Prostate gland (tissue), 2 donors: ENCODE results near the gene BRINP1.
A peak's percentile ranks its signal among the peaks of the same experiment; 100 is the strongest.

ENCODE experiments used
- POLR2A ChIP-seq: fragments of 450-650 bp; IDR thresholded peaks from one replicate; pipeline ENCODE4 v1.6.1; 2016; ENCODE audit warnings: antibody characterized with exemption, mild to moderate bottlenecking
- POLR2AphosphoS5 ChIP-seq: sonication (generic); formaldehyde crosslinking; IDR thresholded peaks from one replicate; pipeline ENCODE4 v1.6.1; 2017; ENCODE audit warnings: antibody characterized with exemption
- TF ChIP-seq, protein P1 (sequence below), 4 experiments: fragments of 200-600 bp in 2 of 4; fragments of 450-650 bp in 2 of 4; sonication (generic) in 2 of 4; IDR thresholded peaks; 1 replicate in 3 of 4; 2 replicates in 1 of 4; pipeline ENCODE4 v1.5.1; 2016 to 2019; ENCODE audit warnings: antibody characterized with exemption in 4 of 4, mild to moderate bottlenecking in 2 of 4, moderate library complexity in 2 of 4

- TF ChIP-seq, protein P1, sequence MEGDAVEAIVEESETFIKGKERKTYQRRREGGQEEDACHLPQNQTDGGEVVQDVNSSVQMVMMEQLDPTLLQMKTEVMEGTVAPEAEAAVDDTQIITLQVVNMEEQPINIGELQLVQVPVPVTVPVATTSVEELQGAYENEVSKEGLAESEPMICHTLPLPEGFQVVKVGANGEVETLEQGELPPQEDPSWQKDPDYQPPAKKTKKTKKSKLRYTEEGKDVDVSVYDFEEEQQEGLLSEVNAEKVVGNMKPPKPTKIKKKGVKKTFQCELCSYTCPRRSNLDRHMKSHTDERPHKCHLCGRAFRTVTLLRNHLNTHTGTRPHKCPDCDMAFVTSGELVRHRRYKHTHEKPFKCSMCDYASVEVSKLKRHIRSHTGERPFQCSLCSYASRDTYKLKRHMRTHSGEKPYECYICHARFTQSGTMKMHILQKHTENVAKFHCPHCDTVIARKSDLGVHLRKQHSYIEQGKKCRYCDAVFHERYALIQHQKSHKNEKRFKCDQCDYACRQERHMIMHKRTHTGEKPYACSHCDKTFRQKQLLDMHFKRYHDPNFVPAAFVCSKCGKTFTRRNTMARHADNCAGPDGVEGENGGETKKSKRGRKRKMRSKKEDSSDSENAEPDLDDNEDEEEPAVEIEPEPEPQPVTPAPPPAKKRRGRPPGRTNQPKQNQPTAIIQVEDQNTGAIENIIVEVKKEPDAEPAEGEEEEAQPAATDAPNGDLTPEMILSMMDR (IDR thresholded peaks at IDR 0.05), result peak; percentile 56 to 84 (median 77)
- no peak for TF ChIP-seq POLR2A
- TF ChIP-seq POLR2AphosphoS5, result no peak
These were observed 79.3 kb downstream of the BRINP1 start for GRCh38 chr9:119289740-119290433.
